ENCODE results near the gene IFI44.

- TF ChIP-seq CTCF (IDR thresholded peaks at IDR 0.05) (no peak), EZH2 (IDR thresholded peaks at IDR 0.05) (no peak)
Observed at GRCh38 chr1:78622548-78622947, 27.1 kb upstream of the IFI44 start.

Data from neural progenitor cell (in vitro differentiated cells).